ENCODE data around the gene LAMA2. TPM values are rescaled to one million over a fixed set of nuclear protein-coding genes. Genes with fewer than 3 reads are reported as not detected.

LAMA2 gene
- total and polyA plus RNA-seq, 4 donors = 23.9 to 172 (median 78.5) TPM

GRCh38 chr6:129382916-129383315, 500.0 kb downstream of the LAMA2 start:
- no peak overlapping the region for H3K4me3 ChIP-seq (ENCODE audit: low read depth, low read length)
- no peak overlapping the region for H3K27ac ChIP-seq (ENCODE audit: low read depth, low read length)
- H3K4me1 ChIP-seq (ENCODE audit: control insufficient read depth, insufficient read depth, low read length) = no peaks in the 10 kb centered on the region
- WGBS (ENCODE audit: insufficient coverage) = no CpG with 5 or more reads among the region's 7 CpGs
- H3K9me3 ChIP-seq (ENCODE audit: control insufficient read depth, insufficient read depth, low read length) = no peaks in the 10 kb centered on the region
- H3K27me3 ChIP-seq (ENCODE audit: control insufficient read depth, insufficient read depth, low read length) = no peaks in the 10 kb centered on the region
- DNase-seq (ENCODE audit: low read depth in 4 of 6, low spot score in 6 of 6) = peak in 2 of 6 donors; percentile 28 to 69
- no peaks in the 10 kb centered on the region for H3K36me3 ChIP-seq (ENCODE audit: control insufficient read depth, insufficient read depth, low read length)

GRCh38 chr6:129385117-129385516, 502.2 kb downstream of the LAMA2 start:
- Histone ChIP-seq H3K27ac (ENCODE audit: low read depth, low read length) (no peak overlapping the region), H3K9me3 (ENCODE audit: control insufficient read depth, insufficient read depth, low read length) (no peaks in the 10 kb centered on the region), H3K27me3 (ENCODE audit: control insufficient read depth, insufficient read depth, low read length) (no peaks in the 10 kb centered on the region), H3K4me1 (ENCODE audit: control insufficient read depth, insufficient read depth, low read length) (no peaks in the 10 kb centered on the region), H3K4me3 (ENCODE audit: low read depth, low read length) (no peak overlapping the region), H3K36me3 (ENCODE audit: control insufficient read depth, insufficient read depth, low read length) (no peaks in the 10 kb centered on the region)
- no peak for DNase-seq (ENCODE audit: low read depth in 4 of 6, low spot score in 6 of 6)
- WGBS (ENCODE audit: insufficient coverage) = no CpG with 5 or more reads among the region's 1 CpG

DNA sequence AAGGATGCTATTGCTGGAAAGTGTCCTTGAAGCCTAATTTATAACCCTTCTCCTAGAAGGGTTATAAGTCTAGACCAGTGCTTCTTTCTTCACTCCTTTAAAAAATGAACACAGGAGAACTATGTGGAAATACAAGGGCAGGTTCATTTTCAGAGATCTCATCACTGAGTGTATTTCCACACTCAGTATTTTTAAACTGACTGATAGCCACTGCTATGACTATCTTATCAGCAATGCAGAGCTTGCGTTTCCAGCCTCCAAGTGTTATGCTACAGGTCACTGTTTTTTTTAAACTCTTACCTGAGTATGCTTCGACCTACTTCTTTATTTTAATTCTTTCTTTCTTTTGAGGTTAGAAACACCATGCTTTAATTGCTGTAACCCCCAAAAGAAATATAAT, 508.0 kb downstream of the LAMA2 start:
- Histone ChIP-seq H3K4me3 (ENCODE audit: low read depth, low read length) (no peak overlapping the region), H3K9me3 (ENCODE audit: control insufficient read depth, insufficient read depth, low read length) (no peaks in the 10 kb centered on the region), H3K27ac (ENCODE audit: low read depth, low read length) (no peak overlapping the region), H3K36me3 (ENCODE audit: control insufficient read depth, insufficient read depth, low read length) (no peaks in the 10 kb centered on the region), H3K27me3 (ENCODE audit: control insufficient read depth, insufficient read depth, low read length) (no peaks in the 10 kb centered on the region), H3K4me1 (ENCODE audit: control insufficient read depth, insufficient read depth, low read length) (no peaks in the 10 kb centered on the region)
- WGBS (ENCODE audit: insufficient coverage) = no CpG with 5 or more reads among the region's 2 CpGs
- no peak for DNase-seq (ENCODE audit: low read depth in 4 of 6, low spot score in 6 of 6)

DNA sequence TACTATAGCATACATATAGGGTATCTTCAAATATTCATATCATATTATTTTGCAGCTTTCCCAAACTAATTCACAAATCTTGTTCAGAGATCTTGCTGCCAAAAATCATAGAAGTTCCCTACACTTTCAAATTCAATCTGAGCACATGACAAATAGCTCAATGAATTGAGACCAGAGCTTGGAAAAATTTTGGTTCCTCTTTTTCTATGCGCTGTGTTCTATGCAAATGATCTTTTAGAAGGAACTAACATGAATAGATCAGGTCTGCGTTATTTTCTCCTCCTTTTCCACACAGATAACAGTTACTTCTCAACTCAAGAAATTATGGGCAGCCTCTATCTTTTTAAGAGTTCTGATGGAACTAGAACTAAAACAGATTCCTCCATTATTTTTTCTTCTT, 510.7 kb downstream of the LAMA2 start:
- no CpG with 5 or more reads among the region's 2 CpGs for WGBS (ENCODE audit: insufficient coverage)
- H3K27me3 ChIP-seq (ENCODE audit: control insufficient read depth, insufficient read depth, low read length) = no peaks in the 10 kb centered on the region
- no peak overlapping the region for H3K4me3 ChIP-seq (ENCODE audit: low read depth, low read length)
- H3K36me3 ChIP-seq (ENCODE audit: control insufficient read depth, insufficient read depth, low read length) = no peaks in the 10 kb centered on the region
- DNase-seq (ENCODE audit: low read depth in 4 of 6, low spot score in 6 of 6) = no peak
- H3K9me3 ChIP-seq (ENCODE audit: control insufficient read depth, insufficient read depth, low read length) = no peaks in the 10 kb centered on the region
- H3K27ac ChIP-seq (ENCODE audit: low read depth, low read length) = no peak overlapping the region
- H3K4me1 ChIP-seq (ENCODE audit: control insufficient read depth, insufficient read depth, low read length) = no peaks in the 10 kb centered on the region

DNA sequence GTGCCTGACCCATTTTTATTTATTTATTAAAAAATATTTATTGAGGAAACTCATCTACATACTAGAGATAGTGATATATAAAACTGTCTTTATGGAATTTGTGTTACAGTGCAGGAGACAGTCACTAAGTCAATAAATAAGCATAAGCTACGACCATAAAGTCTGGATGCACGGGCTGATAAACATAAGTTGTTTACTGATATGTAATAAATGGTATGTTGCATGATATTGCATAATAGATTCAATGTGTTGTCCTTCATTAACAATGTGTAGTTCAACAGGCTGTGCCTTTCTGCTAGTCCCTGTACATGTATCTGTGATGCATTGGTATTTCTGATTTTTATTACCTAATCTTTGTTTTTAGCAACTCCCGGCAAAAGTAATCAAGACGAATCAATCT, 515.8 kb downstream of the LAMA2 start:
- Histone ChIP-seq H3K4me1 (ENCODE audit: control insufficient read depth, insufficient read depth, low read length) (no peaks in the 10 kb centered on the region), H3K4me3 (ENCODE audit: low read depth, low read length) (no peak overlapping the region), H3K9me3 (ENCODE audit: control insufficient read depth, insufficient read depth, low read length) (no peaks in the 10 kb centered on the region), H3K27me3 (ENCODE audit: control insufficient read depth, insufficient read depth, low read length) (no peaks in the 10 kb centered on the region), H3K27ac (ENCODE audit: low read depth, low read length) (no peak overlapping the region), H3K36me3 (ENCODE audit: control insufficient read depth, insufficient read depth, low read length) (no peaks in the 10 kb centered on the region)
- DNase-seq (ENCODE audit: low read depth in 4 of 6, low spot score in 6 of 6) = no peak
- WGBS (ENCODE audit: insufficient coverage) = no CpG with 5 or more reads among the region's 4 CpGs

GRCh38 chr6:129402244-129402643, 519.3 kb downstream of the LAMA2 start:
- no peaks in the 10 kb centered on the region for H3K9me3 ChIP-seq (ENCODE audit: control insufficient read depth, insufficient read depth, low read length)

DNA sequence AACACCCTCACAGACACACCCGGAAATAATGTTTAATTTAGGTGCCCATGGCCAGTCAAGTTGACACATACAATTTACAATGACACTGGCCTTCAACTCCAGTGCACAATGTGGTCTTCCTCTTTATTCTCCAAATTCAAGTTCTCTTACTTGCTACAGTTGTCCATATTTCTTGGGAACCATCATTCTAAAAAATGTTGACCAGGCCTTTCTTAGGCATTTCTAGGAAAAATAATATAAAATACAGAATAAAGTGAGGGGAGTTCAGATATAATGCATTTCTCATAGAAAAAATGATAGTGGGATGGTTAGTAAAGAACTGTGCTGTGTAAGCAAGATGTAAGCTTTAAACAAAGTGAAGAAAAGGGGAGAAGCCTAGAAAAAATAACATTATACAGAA, 528.2 kb downstream of the LAMA2 start:
- H3K4me1 ChIP-seq (ENCODE audit: control insufficient read depth, insufficient read depth, low read length) = no peaks in the 10 kb centered on the region
- no peak for DNase-seq (ENCODE audit: low read depth in 4 of 6, low spot score in 6 of 6)
- no peaks in the 10 kb centered on the region for H3K9me3 ChIP-seq (ENCODE audit: control insufficient read depth, insufficient read depth, low read length)
- H3K27ac ChIP-seq (ENCODE audit: low read depth, low read length) = no peak overlapping the region
- WGBS (ENCODE audit: insufficient coverage) = 100% methylated on average over 1 of the region's 1 CpG
- H3K36me3 ChIP-seq (ENCODE audit: control insufficient read depth, insufficient read depth, low read length) = no peaks in the 10 kb centered on the region
- no peaks in the 10 kb centered on the region for H3K27me3 ChIP-seq (ENCODE audit: control insufficient read depth, insufficient read depth, low read length)
- no peak overlapping the region for H3K4me3 ChIP-seq (ENCODE audit: low read depth, low read length)

More at GRCh38 chr6:129402244-129402643, 519.3 kb downstream of the LAMA2 start:
- H3K36me3 ChIP-seq (ENCODE audit: control insufficient read depth, insufficient read depth, low read length) = no peaks in the 10 kb centered on the region
- no peak overlapping the region for H3K4me3 ChIP-seq (ENCODE audit: low read depth, low read length)
- 60% methylated on average over 1 of the region's 1 CpG for WGBS (ENCODE audit: insufficient coverage)
- DNase-seq (ENCODE audit: low read depth in 4 of 6, low spot score in 6 of 6) = no peak
- no peaks in the 10 kb centered on the region for H3K27me3 ChIP-seq (ENCODE audit: control insufficient read depth, insufficient read depth, low read length)
- H3K27ac ChIP-seq (ENCODE audit: low read depth, low read length) = no peak overlapping the region
- H3K4me1 ChIP-seq (ENCODE audit: control insufficient read depth, insufficient read depth, low read length) = no peaks in the 10 kb centered on the region

GRCh38 chr6:129416337-129416990, 533.5 kb downstream of the LAMA2 start:
- Histone ChIP-seq H3K4me3 (ENCODE audit: low read depth, low read length) (no peak overlapping the region), H3K4me1 (ENCODE audit: control insufficient read depth, insufficient read depth, low read length) (no peaks in the 10 kb centered on the region), H3K27me3 (ENCODE audit: control insufficient read depth, insufficient read depth, low read length) (no peaks in the 10 kb centered on the region), H3K36me3 (ENCODE audit: control insufficient read depth, insufficient read depth, low read length) (no peaks in the 10 kb centered on the region), H3K9me3 (ENCODE audit: control insufficient read depth, insufficient read depth, low read length) (no peaks in the 10 kb centered on the region), H3K27ac (ENCODE audit: low read depth, low read length) (no peak overlapping the region)
- DNase-seq (ENCODE audit: low read depth in 4 of 6, low spot score in 6 of 6) = no peak
- WGBS (ENCODE audit: insufficient coverage) = 93% methylated on average over 4 of the region's 6 CpGs

GRCh38 chr6:129417416-129418086, 534.6 kb downstream of the LAMA2 start:
- DNase-seq (ENCODE audit: low read depth in 4 of 6, low spot score in 6 of 6) = no peak
- no peaks in the 10 kb centered on the region for H3K36me3 ChIP-seq (ENCODE audit: control insufficient read depth, insufficient read depth, low read length)
- H3K9me3 ChIP-seq (ENCODE audit: control insufficient read depth, insufficient read depth, low read length) = no peaks in the 10 kb centered on the region
- H3K27me3 ChIP-seq (ENCODE audit: control insufficient read depth, insufficient read depth, low read length) = no peaks in the 10 kb centered on the region
- H3K4me3 ChIP-seq (ENCODE audit: low read depth, low read length) = no peak overlapping the region
- no peak overlapping the region for H3K27ac ChIP-seq (ENCODE audit: low read depth, low read length)
- no peaks in the 10 kb centered on the region for H3K4me1 ChIP-seq (ENCODE audit: control insufficient read depth, insufficient read depth, low read length)
- WGBS (ENCODE audit: insufficient coverage) = 97% methylated on average over 5 of the region's 8 CpGs

DNA sequence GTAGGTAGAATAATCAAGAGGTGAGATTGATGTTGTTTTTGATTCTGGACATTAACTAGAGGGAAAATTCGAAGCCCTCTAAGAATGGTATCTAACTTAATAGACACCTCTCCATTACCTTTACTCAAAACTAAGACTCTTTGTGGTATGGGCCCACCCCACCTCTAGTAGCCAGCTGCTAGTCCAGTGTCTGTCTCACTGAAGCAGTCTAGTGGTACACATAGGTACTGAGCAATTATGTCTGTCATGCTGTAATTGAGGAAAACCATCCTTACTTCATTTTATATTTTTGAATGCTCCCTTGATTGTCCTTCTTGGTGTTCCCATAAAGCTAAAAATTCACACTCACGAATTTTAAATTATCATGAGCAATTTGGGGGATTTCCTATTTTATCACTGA, 536.4 kb downstream of the LAMA2 start:
- Histone ChIP-seq H3K9me3 (ENCODE audit: control insufficient read depth, insufficient read depth, low read length) (no peaks in the 10 kb centered on the region), H3K4me1 (ENCODE audit: control insufficient read depth, insufficient read depth, low read length) (no peaks in the 10 kb centered on the region), H3K36me3 (ENCODE audit: control insufficient read depth, insufficient read depth, low read length) (no peaks in the 10 kb centered on the region), H3K27me3 (ENCODE audit: control insufficient read depth, insufficient read depth, low read length) (no peaks in the 10 kb centered on the region), H3K27ac (ENCODE audit: low read depth, low read length) (no peak overlapping the region), H3K4me3 (ENCODE audit: low read depth, low read length) (no peak overlapping the region)
- WGBS (ENCODE audit: insufficient coverage) = 86% methylated on average over 1 of the region's 2 CpGs
- no peak for DNase-seq (ENCODE audit: low read depth in 4 of 6, low spot score in 6 of 6)
